ENCODE data around the gene LRRFIP1.

LRRFIP1 gene

DNA sequence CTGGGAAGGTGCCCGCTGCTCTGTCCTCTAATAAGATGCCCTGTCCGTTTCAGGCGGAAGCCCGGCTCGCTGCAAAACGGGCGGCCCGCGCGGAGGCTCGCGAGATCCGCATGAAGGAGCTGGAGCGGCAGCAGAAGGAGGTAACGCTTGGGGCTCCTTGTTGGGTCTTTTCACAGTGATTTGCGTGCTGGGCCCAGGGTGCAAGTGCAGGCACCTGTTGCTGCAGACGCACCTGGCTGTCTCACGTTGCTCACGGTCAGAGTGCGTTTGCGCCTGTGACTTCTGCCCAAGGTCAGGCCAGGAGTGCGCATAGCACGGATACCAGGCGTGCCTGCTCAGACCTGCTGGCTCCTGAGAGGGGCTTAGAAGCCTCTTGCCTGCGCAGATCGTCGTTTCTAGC, 81.1 kb downstream of the LRRFIP1 start:
- DNase-seq (ENCODE audit: low read depth) = no peak
- TF ChIP-seq CTCF (IDR thresholded peaks at IDR 0.05; ENCODE audit: insufficient read depth, low read depth, low read length, missing control alignments) = no peak
- no peak overlapping the region for H3K4me3 ChIP-seq (ENCODE audit: low read depth, low read length)

DNA sequence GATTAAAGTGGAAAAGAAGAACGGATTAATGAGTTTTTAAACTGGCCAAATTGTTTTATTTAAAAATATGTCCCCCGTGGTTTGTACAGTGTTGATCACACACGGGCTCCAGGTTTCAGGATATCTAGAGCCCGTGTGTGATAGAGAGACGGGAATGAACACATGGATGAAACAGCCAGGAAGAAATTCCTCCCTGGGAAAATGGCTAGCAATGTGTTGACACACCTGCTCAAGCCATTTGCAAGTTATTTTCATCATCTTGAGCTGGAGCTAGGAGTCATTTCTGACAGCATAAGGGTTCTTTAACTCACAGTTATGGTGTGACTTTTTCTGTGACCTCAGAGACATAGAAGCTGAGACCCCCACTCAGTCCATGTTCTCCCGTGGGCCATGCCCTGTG, 81.6 kb downstream of the LRRFIP1 start:
- H3K4me3 ChIP-seq (ENCODE audit: low read depth, low read length) = no peak overlapping the region
- TF ChIP-seq CTCF (IDR thresholded peaks at IDR 0.05; ENCODE audit: insufficient read depth, low read depth, low read length, missing control alignments) = no peak
- no peak for DNase-seq (ENCODE audit: low read depth)

GRCh38 chr2:237711458-237712150, 84.2 kb downstream of the LRRFIP1 start:
- no peak for TF ChIP-seq CTCF (IDR thresholded peaks at IDR 0.05; ENCODE audit: insufficient read depth, low read depth, low read length, missing control alignments)
- no peak overlapping the region for H3K4me3 ChIP-seq (ENCODE audit: low read depth, low read length)
- no peak for DNase-seq (ENCODE audit: low read depth)

DNA sequence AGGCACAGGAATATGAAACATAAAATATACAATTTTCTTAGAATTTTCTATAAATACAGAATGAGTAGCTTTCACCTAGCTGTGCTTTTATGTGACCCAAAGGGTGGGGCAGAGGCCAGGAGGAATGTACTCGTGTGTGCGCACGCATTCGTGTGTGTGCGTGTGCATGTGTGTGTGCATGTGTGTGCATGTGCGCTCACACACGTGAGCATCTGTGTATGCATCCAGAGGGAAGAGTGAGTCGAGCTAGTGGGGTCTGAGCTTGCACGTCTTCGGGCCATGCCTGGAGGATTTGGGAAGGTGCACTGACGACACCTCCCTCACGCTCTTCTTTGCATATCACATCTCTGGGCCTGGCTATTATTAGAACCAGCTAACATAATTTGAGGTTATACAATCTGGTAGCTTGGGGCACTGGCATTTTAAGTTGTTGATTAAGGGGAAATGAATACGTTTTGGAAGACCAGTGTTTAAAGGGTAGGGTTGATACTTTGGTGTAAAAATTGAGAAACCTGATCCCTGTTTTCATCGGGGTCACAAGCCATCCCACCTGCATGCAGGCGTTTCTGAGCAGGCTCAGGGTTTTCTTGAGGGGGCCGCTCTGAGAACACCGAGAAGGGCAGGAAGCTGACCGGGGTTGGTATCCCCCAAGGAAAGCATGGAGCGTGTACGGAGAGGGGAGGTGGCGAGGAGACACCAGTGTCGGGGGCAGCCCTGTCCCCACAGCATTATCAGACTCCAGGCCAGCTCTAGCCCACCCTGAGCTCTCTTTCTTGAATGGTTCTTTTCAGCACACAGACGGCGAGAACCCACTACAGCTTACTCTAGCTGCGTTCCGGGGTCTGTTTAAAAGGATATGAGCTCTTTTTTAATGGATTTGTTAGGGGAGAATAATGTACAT, 85.3 kb downstream of the LRRFIP1 start:
- H3K4me3 ChIP-seq (ENCODE audit: low read depth, low read length) = no peak overlapping the region
- TF ChIP-seq CTCF (IDR thresholded peaks at IDR 0.05; ENCODE audit: insufficient read depth, low read depth, low read length, missing control alignments) = no peak
- DNase-seq (ENCODE audit: low read depth) = no peak

- no peak overlapping the region for H3K4me3 ChIP-seq (ENCODE audit: low read depth, low read length)
Observed at GRCh38 chr2:237714690-237715458, 87.5 kb downstream of the LRRFIP1 start.

More at GRCh38 chr2:237714690-237715458, 87.5 kb downstream of the LRRFIP1 start:
- no peak for DNase-seq (ENCODE audit: low read depth)
- TF ChIP-seq CTCF (IDR thresholded peaks at IDR 0.05; ENCODE audit: insufficient read depth, low read depth, low read length, missing control alignments) = no peak
